HEK293T (cell line): ENCODE data around the gene ADH7.

Experiments used
- SP1 ChIP-seq: fragments of 450-650 bp; IDR thresholded peaks from 2 replicates; pipeline ENCODE4 v1.6.1; 2017
- SUZ12 ChIP-seq: fragments of 450-650 bp; IDR thresholded peaks from 2 replicates; pipeline ENCODE4 v1.6.1; 2016; ENCODE audit warnings: mild to moderate bottlenecking
- TARDBP ChIP-seq: fragments of 450-650 bp; IDR thresholded peaks from 2 replicates; pipeline ENCODE4 v1.6.1; 2016
- TF ChIP-seq, protein P1 (sequence below): fragments of 450-650 bp; IDR thresholded peaks from 2 replicates; pipeline ENCODE4 v1.6.1; 2016

DNA sequence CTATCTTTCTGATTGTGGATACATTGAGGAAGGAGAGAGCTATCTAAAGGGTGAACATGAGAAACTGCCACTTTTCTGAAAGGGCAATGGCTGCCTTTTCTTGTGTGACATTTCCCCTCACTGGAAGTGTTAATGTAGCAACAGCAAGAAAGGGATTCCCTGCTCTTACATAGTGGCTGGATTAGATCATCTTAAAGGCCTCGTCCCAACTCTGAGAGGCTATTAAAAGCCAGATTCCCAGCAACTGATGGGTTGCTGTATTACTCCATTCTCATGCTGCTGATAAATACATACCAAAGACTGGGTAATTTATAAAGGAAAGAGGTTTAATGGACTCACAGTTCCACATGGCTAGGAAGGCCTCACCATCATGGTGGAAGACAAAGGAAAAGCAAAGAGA lies 33.7 kb upstream of the ADH7 start:
- TF ChIP-seq, protein P1, sequence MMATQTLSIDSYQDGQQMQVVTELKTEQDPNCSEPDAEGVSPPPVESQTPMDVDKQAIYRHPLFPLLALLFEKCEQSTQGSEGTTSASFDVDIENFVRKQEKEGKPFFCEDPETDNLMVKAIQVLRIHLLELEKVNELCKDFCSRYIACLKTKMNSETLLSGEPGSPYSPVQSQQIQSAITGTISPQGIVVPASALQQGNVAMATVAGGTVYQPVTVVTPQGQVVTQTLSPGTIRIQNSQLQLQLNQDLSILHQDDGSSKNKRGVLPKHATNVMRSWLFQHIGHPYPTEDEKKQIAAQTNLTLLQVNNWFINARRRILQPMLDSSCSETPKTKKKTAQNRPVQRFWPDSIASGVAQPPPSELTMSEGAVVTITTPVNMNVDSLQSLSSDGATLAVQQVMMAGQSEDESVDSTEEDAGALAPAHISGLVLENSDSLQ = no peak
- TF ChIP-seq SP1 (no peak), TARDBP (no peak), SUZ12 (no peak)
